GM12892 (cell line): Measurements from ENCODE around the gene IL6R.
"Not testable (repeated sequence)": the region's sequence is repeated elsewhere in the genome, so short reads cannot be mapped to it uniquely, and the experiment has no call there.

Experiments used
- DNase-seq: peaks from one replicate; pipeline ENCODE4 v3.0.0; 2011; ENCODE audit not compliant: insufficient read length
- FAIRE-seq: peaks from 2 replicates; lab custom pipeline; 2011; peaks lifted over from hg19 to GRCh38; lab: Jason Lieb, UNC
- POLR2A ChIP-seq: IDR thresholded peaks from 2 replicates; pipeline ENCODE4 v1.6.1; 2011; ENCODE audit warnings: low read depth, low read length, control low read depth
- POLR2AphosphoS5 ChIP-seq: IDR thresholded peaks from 2 replicates; pipeline ENCODE4 v1.6.1; 2011; ENCODE audit warnings: low read depth, low read length, control low read depth
- TAF1 ChIP-seq: IDR thresholded peaks from 2 replicates; pipeline ENCODE4 v1.6.1; 2011; ENCODE audit warnings: low read depth, mild to moderate bottlenecking, control low read depth, low read length, borderline replicate concordance

The IL6R gene

GRCh38 chr1:154420961-154421924 lies 16.1 kb downstream of the IL6R start:
- FAIRE-seq (no peak), DNase-seq (no peak)
- TF ChIP-seq POLR2AphosphoS5, result no peak
- no peak for TF ChIP-seq POLR2A
- TF ChIP-seq TAF1, result no peak

GRCh38 chr1:154422049-154422448 lies 16.9 kb downstream of the IL6R start:
- FAIRE-seq, DNase-seq: not testable (repeated sequence)

- no peak for TF ChIP-seq TAF1
- no peak for TF ChIP-seq POLR2A
- TF ChIP-seq POLR2AphosphoS5, result no peak
- FAIRE-seq (no peak), DNase-seq (no peak)
These were observed 17.4 kb downstream of the IL6R start for GRCh38 chr1:154422521-154422920.

- TF ChIP-seq POLR2AphosphoS5 (no peak), POLR2A (no peak), TAF1 (no peak)
- FAIRE-seq, result no peak
- no peak for DNase-seq
These were observed 18.3 kb downstream of the IL6R start for GRCh38 chr1:154423304-154423987.

GRCh38 chr1:154423988-154424326 lies 18.8 kb downstream of the IL6R start:
- FAIRE-seq (no peak), DNase-seq (no peak)
- TF ChIP-seq TAF1 (no peak), POLR2A (no peak), POLR2AphosphoS5 (no peak)

GRCh38 chr1:154425172-154425571 lies 20.0 kb downstream of the IL6R start:
- DNase-seq (no peak), FAIRE-seq (no peak)
- TF ChIP-seq TAF1 (no peak), POLR2AphosphoS5 (no peak)

GRCh38 chr1:154427173-154428139 lies 22.3 kb downstream of the IL6R start:
- no peak for DNase-seq
- TF ChIP-seq TAF1 (no peak), POLR2A (no peak), POLR2AphosphoS5 (no peak)
- FAIRE-seq, result no peak

GRCh38 chr1:154429118-154429517 lies 24.0 kb downstream of the IL6R start:
- no peak for FAIRE-seq
- no peak for DNase-seq
- TF ChIP-seq TAF1 (no peak), POLR2A (no peak), POLR2AphosphoS5 (no peak)

- TF ChIP-seq TAF1 (no peak), POLR2A (no peak), POLR2AphosphoS5 (no peak)
- FAIRE-seq (no peak), DNase-seq (no peak)
These were observed 24.9 kb downstream of the IL6R start for GRCh38 chr1:154429841-154430611.

GRCh38 chr1:154430903-154431302 lies 25.8 kb downstream of the IL6R start:
- FAIRE-seq, result no peak

GRCh38 chr1:154431586-154432373 lies 26.6 kb downstream of the IL6R start:
- TF ChIP-seq POLR2AphosphoS5, result no peak
- TF ChIP-seq TAF1, result no peak
- no peak for TF ChIP-seq POLR2A
- FAIRE-seq (no peak), DNase-seq (no peak)

More at GRCh38 chr1:154430903-154431302, 25.8 kb downstream of the IL6R start:
- TF ChIP-seq POLR2AphosphoS5, result no peak
- no peak for TF ChIP-seq TAF1
- TF ChIP-seq POLR2A, result no peak
- DNase-seq, result no peak
